Endothelial cell (in vitro differentiated cells): ENCODE results near the gene DEXI. TPM values are rescaled to one million over a fixed set of nuclear protein-coding genes. Genes with fewer than 3 reads are reported as not detected.
"Not testable (repeated sequence)": the region's sequence is repeated elsewhere in the genome, so short reads cannot be mapped to it uniquely, and the experiment has no call there.

Source experiments
- DNase-seq: peaks from one replicate; pipeline ENCODE4 v3.0.0; 2021; ENCODE audit warnings: low spot score
- H3K27ac Mint-ChIP-seq: one replicate; pipeline ENCODE4 v1.8.0; 2021; ENCODE audit warnings: mixed read lengths, inconsistent platforms; ENCODE audit not compliant: unreplicated experiment
- H3K27me3 Mint-ChIP-seq: one replicate; pipeline ENCODE4 v1.8.0; 2021; ENCODE audit warnings: mild to moderate bottlenecking, moderate library complexity, mixed read lengths, inconsistent platforms; ENCODE audit not compliant: unreplicated experiment
- H3K36me3 Mint-ChIP-seq: one replicate; pipeline ENCODE4 v1.8.0; 2021; ENCODE audit warnings: mild to moderate bottlenecking, low read depth, mixed read lengths, inconsistent platforms; ENCODE audit not compliant: unreplicated experiment
- H3K4me1 Mint-ChIP-seq: one replicate; pipeline ENCODE4 v1.8.0; 2021; ENCODE audit warnings: mild to moderate bottlenecking, mixed read lengths, inconsistent platforms; ENCODE audit not compliant: unreplicated experiment
- H3K4me3 Mint-ChIP-seq: one replicate; pipeline ENCODE4 v1.8.0; 2021; ENCODE audit warnings: mild to moderate bottlenecking, mixed read lengths, inconsistent platforms; ENCODE audit not compliant: unreplicated experiment
- H3K9me3 Mint-ChIP-seq: one replicate; pipeline ENCODE4 v1.8.0; 2021; ENCODE audit warnings: mixed read lengths, inconsistent platforms; ENCODE audit not compliant: unreplicated experiment
- total RNA-seq: library from RNA; stranded (reverse); fragmentation: NEBNext Ultra II Directional; extraction: Animal tissue kit (Norgen Biotek cat#: 25700); gene quantifications from one replicate; pipeline ENCODE4 v1.2.1, GENCODE V29; 2021; ENCODE audit not compliant: unreplicated experiment
- TF ChIP-seq, protein P1 (sequence below): fragments of 200-600 bp; sonication (generic); IDR thresholded peaks from one replicate; pipeline ENCODE4 v1.5.0; 2021; ENCODE audit warnings: antibody characterized with exemption; ENCODE audit not compliant: unreplicated experiment

Gene DEXI
- total RNA-seq, 1 donor from 2014 or later, result 37.9 TPM

DNA sequence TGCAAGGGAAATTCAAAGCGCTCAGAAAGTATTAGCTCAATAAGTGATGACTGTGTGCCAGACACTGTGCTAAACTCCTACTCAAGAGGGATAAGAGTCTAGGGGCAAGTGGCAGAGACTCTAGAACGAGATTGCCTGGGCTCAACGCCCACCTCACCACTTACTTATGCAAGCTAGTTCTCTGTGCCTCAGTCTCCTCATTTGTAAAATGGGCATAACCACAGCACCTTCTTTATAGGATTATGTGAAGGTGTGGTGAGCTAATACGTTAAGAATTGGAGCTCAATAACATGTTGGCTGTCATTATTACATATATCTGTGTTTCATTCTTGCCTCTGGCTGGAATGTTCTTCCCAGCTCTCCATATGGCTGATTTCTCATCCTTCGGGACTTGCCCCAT is 15.4 kb downstream of the DEXI start:
- H3K4me3 Mint-ChIP-seq, result no peak overlapping the region

DNA sequence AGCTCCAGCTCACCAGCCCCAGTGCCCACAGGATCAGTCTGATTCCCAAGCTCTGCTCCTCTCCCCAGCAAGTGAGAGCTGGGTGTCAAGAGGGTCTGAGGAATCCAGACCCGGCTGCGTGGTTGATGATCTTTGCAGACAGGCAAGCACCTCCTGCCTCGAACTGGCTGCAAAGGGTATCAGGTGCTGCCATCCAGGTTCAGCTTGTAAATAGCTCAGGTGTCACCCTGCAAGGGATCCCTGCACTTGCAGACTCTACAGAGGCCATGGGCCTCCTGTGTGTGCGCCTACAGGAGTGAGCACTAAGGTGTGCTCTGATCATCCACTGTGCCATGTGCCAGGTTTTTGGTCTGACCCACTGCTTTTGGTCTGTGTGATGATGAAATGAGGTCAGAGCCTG is 16.2 kb downstream of the DEXI start:
- Mint-ChIP-seq H3K27me3 (peaks cover 1% of the 10 kb centered on the region), H3K36me3 (peaks cover 7% of the 10 kb centered on the region), H3K27ac (no peak overlapping the region), H3K4me1 (no peaks in the 10 kb centered on the region), H3K9me3 (no peaks in the 10 kb centered on the region), H3K4me3 (no peak overlapping the region)
- DNase-seq, result no peak
- TF ChIP-seq, protein P1, sequence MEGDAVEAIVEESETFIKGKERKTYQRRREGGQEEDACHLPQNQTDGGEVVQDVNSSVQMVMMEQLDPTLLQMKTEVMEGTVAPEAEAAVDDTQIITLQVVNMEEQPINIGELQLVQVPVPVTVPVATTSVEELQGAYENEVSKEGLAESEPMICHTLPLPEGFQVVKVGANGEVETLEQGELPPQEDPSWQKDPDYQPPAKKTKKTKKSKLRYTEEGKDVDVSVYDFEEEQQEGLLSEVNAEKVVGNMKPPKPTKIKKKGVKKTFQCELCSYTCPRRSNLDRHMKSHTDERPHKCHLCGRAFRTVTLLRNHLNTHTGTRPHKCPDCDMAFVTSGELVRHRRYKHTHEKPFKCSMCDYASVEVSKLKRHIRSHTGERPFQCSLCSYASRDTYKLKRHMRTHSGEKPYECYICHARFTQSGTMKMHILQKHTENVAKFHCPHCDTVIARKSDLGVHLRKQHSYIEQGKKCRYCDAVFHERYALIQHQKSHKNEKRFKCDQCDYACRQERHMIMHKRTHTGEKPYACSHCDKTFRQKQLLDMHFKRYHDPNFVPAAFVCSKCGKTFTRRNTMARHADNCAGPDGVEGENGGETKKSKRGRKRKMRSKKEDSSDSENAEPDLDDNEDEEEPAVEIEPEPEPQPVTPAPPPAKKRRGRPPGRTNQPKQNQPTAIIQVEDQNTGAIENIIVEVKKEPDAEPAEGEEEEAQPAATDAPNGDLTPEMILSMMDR, result no peak

More for the DNA sequence above, 15.4 kb downstream of the DEXI start:
- Mint-ChIP-seq H3K4me1 (no peaks in the 10 kb centered on the region), H3K36me3 (peaks cover 7% of the 10 kb centered on the region), H3K27me3 (peaks cover 1% of the 10 kb centered on the region), H3K9me3 (no peaks in the 10 kb centered on the region), H3K27ac (no peak overlapping the region)
- TF ChIP-seq, protein P1, result no peak
- DNase-seq, result no peak

DNA sequence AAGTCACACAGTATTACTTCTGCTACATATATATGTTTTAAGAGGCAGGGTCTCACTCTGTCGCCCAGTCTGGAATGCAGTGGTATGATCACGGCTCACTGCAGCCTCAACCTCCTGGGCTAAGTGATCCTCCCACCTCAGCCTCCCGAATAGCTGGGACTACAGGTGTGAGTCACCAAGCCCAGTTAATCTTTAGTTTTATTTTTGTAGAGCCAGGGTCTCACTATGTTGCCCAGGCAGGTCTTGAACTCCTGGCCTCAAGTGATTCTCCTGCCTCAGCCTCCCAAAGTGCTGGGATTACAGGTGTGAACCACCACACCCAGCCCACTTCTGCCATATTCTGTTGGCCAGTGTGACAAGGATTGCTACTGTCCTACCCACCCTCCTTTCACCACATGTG is 17.0 kb downstream of the DEXI start:
- H3K36me3 Mint-ChIP-seq, DNase-seq, H3K4me1 Mint-ChIP-seq, H3K27ac Mint-ChIP-seq, H3K4me3 Mint-ChIP-seq, H3K27me3 Mint-ChIP-seq, H3K9me3 Mint-ChIP-seq: not testable (repeated sequence)

DNA sequence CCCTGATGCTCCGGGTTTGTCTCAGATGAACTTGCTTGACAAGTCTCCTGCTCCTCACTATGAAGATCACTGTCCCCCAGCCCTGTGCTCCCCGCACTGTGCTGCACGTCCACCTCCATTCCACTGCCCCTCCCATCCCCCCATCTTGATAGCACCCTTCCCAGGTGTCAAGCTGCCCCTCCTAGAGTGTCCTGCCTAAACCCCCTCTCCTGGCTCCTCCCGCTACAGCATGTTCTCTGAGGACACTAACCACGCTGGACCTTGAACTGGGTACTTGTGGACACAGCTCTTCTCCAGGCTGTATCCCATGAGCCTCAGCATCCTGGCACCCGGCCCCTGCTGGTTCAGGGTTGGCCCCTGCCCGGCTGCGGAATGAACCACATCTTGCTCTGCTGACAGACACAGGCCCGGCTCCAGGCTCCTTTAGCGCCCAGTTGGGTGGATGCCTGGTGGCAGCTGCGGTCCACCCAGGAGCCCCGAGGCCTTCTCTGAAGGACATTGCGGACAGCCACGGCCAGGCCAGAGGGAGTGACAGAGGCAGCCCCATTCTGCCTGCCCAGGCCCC is 18.5 kb downstream of the DEXI start:
- Mint-ChIP-seq H3K27me3 (peaks cover 3% of the 10 kb centered on the region), H3K27ac (no peak overlapping the region), H3K4me3 (no peak overlapping the region), H3K4me1 (no peaks in the 10 kb centered on the region), H3K9me3 (no peaks in the 10 kb centered on the region), H3K36me3 (peaks cover 5% of the 10 kb centered on the region)
- TF ChIP-seq, protein P1, result no peak
- no peak for DNase-seq

DNA sequence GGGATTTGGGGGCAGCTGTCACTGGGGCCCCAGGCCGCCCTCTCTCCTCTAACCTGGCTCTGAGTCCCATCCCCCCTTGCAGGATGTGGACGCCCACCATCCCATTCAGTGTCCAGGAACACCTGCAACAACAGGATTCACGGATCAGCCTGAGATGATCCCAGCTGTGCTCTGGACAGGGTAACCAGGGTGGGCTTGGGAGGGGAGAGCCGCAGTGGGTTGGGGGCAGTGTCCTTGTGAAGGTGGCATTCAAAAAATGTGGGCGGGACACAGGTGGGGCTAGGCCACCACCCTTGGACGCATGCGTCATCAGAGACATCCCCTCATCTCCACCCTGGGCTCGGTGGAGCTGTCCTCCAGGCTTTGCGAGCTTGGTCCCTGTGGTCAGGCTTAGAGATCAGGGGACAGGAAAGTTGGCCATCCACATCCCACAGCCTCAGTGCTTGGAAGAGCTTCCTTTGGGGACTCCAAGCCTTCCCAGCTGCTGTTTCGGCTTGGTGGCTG is 19.1 kb downstream of the DEXI start:
- no peak for DNase-seq
- Mint-ChIP-seq H3K9me3 (no peaks in the 10 kb centered on the region), H3K27me3 (peaks cover 3% of the 10 kb centered on the region), H3K4me3 (no peak overlapping the region), H3K36me3 (peaks cover 5% of the 10 kb centered on the region), H3K27ac (no peak overlapping the region), H3K4me1 (no peaks in the 10 kb centered on the region)
- TF ChIP-seq, protein P1, result no peak
